ENCODE measurements around the gene NTN1.

Gene NTN1

DNA sequence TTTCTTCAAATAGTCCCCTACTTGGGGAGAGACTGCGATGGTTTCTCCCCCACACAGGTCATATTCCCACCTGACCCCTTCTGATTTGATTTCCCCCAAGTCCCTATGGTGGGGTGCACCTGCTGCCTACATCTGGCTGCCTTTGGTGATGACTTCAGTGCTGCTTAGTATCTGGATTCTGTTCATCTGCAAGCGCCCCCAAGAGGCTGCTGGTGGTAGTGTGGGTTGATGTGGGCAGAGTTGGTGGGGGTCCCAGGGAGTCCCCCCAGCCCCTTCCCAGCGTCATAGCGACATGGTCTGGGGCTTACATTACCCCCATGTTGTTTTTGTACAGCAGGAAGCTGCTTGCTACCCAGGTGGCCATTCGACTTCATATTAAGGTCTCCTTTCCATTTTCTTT lies 99.2 kb downstream of the NTN1 start:
- H3K4me3 ChIP-seq (replicated peaks; ENCODE audit: low read depth, low read length) = no peak overlapping the region
- TF ChIP-seq, protein P1, sequence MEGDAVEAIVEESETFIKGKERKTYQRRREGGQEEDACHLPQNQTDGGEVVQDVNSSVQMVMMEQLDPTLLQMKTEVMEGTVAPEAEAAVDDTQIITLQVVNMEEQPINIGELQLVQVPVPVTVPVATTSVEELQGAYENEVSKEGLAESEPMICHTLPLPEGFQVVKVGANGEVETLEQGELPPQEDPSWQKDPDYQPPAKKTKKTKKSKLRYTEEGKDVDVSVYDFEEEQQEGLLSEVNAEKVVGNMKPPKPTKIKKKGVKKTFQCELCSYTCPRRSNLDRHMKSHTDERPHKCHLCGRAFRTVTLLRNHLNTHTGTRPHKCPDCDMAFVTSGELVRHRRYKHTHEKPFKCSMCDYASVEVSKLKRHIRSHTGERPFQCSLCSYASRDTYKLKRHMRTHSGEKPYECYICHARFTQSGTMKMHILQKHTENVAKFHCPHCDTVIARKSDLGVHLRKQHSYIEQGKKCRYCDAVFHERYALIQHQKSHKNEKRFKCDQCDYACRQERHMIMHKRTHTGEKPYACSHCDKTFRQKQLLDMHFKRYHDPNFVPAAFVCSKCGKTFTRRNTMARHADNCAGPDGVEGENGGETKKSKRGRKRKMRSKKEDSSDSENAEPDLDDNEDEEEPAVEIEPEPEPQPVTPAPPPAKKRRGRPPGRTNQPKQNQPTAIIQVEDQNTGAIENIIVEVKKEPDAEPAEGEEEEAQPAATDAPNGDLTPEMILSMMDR (IDR thresholded peaks at IDR 0.05; ENCODE audit: low read length, missing control alignments) = no peak
- no peak for DNase-seq (ENCODE audit: low read depth)

- TF ChIP-seq, protein P1 (IDR thresholded peaks at IDR 0.05; ENCODE audit: low read length, missing control alignments) = no peak
Observed at GRCh38 chr17:9121186-9121820, 100.0 kb downstream of the NTN1 start.

DNA sequence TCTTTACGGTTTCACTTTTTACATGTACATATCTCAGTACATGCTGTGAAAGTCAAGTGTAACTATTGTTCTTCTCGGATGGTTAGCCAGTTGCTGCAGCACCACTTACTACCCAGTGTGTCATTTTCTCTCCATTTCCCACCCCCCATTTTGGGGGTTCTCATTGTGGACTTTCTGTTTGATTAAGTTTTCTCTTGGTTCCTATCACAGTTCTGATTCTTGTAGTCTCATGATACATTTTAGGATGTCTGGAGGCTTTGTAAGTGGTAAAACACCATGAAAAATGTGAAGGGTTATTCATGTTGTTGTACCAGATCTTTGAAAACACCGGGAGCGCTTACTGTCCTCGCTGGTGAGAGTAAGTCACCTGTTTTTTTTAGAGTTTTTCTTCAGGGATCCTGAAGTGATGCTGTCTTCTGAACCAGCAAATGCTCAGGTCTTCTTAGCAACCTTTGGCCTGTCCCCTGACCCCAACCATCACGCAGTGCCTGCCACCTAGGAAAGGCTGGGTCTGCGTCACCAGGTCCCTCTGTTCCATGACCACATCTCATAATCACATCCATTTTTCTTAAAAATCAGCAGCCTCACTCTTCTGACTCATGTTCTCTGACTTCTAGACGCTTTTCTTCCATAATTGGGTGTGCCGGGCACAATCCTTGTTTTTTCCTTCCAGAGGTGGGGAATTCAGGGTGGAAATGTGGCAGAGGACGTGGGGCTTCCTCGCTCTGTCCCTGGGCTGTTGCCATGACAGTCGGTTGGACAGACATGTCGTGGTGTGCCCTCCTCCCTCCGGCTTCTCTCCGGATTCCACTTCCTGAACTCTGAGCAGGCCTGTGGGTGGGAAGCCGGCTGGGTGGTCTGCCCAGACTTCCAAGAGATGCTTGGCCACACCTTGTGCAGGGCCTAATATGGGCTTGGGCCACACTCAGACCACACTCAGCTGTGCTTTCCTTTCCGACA lies 102.6 kb downstream of the NTN1 start:
- no peak overlapping the region for H3K4me3 ChIP-seq (replicated peaks; ENCODE audit: low read depth, low read length)
- TF ChIP-seq, protein P1 (IDR thresholded peaks at IDR 0.05; ENCODE audit: low read length, missing control alignments) = no peak
- DNase-seq (ENCODE audit: low read depth) = no peak

More at GRCh38 chr17:9121186-9121820, 100.0 kb downstream of the NTN1 start:
- no peak overlapping the region for H3K4me3 ChIP-seq (replicated peaks; ENCODE audit: low read depth, low read length)
- DNase-seq (ENCODE audit: low read depth) = no peak

- no peak for DNase-seq (ENCODE audit: low read depth)
- H3K4me3 ChIP-seq (replicated peaks; ENCODE audit: low read depth, low read length) = no peak overlapping the region
- TF ChIP-seq, protein P1 (IDR thresholded peaks at IDR 0.05; ENCODE audit: low read length, missing control alignments) = no peak
Observed at GRCh38 chr17:9124554-9124935, 103.2 kb downstream of the NTN1 start.

- TF ChIP-seq, protein P1 (IDR thresholded peaks at IDR 0.05; ENCODE audit: low read length, missing control alignments) = no peak
- no peak overlapping the region for H3K4me3 ChIP-seq (replicated peaks; ENCODE audit: low read depth, low read length)
- no peak for DNase-seq (ENCODE audit: low read depth)
Observed at GRCh38 chr17:9125722-9126121, 104.4 kb downstream of the NTN1 start.

DNA sequence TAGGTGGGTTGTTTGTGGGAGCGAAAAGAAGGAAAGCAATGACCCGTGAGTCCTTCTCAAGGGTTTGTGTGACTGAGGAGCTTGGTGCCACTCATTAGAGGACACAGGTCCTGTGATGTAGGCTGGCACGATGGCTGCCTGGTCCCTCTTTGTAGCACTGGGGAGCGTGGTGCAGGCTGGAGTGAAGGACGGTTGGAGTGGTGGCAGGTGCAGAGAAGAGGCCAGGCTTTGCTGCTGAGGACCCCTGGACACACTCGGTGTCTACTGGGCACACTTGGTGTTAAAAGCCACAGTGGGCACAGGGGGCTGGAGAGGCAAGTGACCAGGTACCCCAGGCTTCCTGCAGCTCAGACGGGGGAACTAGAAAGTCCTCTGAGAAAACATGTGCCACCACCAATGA lies 106.0 kb downstream of the NTN1 start:
- DNase-seq (ENCODE audit: low read depth) = no peak
- TF ChIP-seq, protein P1 (IDR thresholded peaks at IDR 0.05; ENCODE audit: low read length, missing control alignments) = no peak
- no peak overlapping the region for H3K4me3 ChIP-seq (replicated peaks; ENCODE audit: low read depth, low read length)

Data from fibroblast of pulmonary artery (primary cell).